ENCODE measurements around the gene ODAPH.

The ODAPH gene

GRCh38 chr4:75564023-75564422 is 8.2 kb downstream of the ODAPH start:
- DNase-seq (ENCODE audit: low read depth, low spot score), result no peak
- Histone ChIP-seq H3K9ac (ENCODE audit: insufficient read length) (no peak overlapping the region), H3K36me3 (ENCODE audit: insufficient read depth, low read length) (no peaks in the 10 kb centered on the region), H3K27ac (no peak overlapping the region), H3K9me3 (ENCODE audit: low read depth, low read length) (no peaks in the 10 kb centered on the region), H3K4me3 (no peak overlapping the region)
- TF ChIP-seq EZH2 (IDR thresholded peaks at IDR 0.05) (no peak), POLR2AphosphoS5 (IDR thresholded peaks at IDR 0.05; ENCODE audit: borderline replicate concordance, low read depth, low read length) (no peak), FOXP2 (optimal IDR thresholded peaks at IDR 0.05; ENCODE audit: control extremely low read depth, extremely low read length, insufficient read depth) (no peak)

GRCh38 chr4:75565481-75565880 is 9.6 kb downstream of the ODAPH start:
- TF ChIP-seq FOXP2 (optimal IDR thresholded peaks at IDR 0.05; ENCODE audit: control extremely low read depth, extremely low read length, insufficient read depth) (no peak), EZH2 (IDR thresholded peaks at IDR 0.05) (no peak), POLR2AphosphoS5 (IDR thresholded peaks at IDR 0.05; ENCODE audit: borderline replicate concordance, low read depth, low read length) (no peak)
- Histone ChIP-seq H3K9ac (ENCODE audit: insufficient read length) (no peak overlapping the region), H3K4me3 (no peak overlapping the region), H3K36me3 (ENCODE audit: insufficient read depth, low read length) (no peaks in the 10 kb centered on the region), H3K9me3 (ENCODE audit: low read depth, low read length) (no peaks in the 10 kb centered on the region), H3K27ac (no peak overlapping the region)
- DNase-seq (ENCODE audit: low read depth, low spot score), result no peak

- DNase-seq (ENCODE audit: low read depth, low spot score), result no peak
- Histone ChIP-seq H3K4me3 (no peak overlapping the region), H3K9ac (ENCODE audit: insufficient read length) (no peak overlapping the region), H3K27ac (no peak overlapping the region), H3K36me3 (ENCODE audit: insufficient read depth, low read length) (no peaks in the 10 kb centered on the region), H3K9me3 (ENCODE audit: low read depth, low read length) (no peaks in the 10 kb centered on the region)
- TF ChIP-seq EZH2 (IDR thresholded peaks at IDR 0.05) (no peak), POLR2AphosphoS5 (IDR thresholded peaks at IDR 0.05; ENCODE audit: borderline replicate concordance, low read depth, low read length) (no peak), FOXP2 (optimal IDR thresholded peaks at IDR 0.05; ENCODE audit: control extremely low read depth, extremely low read length, insufficient read depth) (no peak)
These were observed 11.0 kb downstream of the ODAPH start for GRCh38 chr4:75566911-75567310.

- no peak for TF ChIP-seq EZH2 (IDR thresholded peaks at IDR 0.05)
- no peak for TF ChIP-seq FOXP2 (optimal IDR thresholded peaks at IDR 0.05; ENCODE audit: control extremely low read depth, extremely low read length, insufficient read depth)
- no peak for TF ChIP-seq POLR2AphosphoS5 (IDR thresholded peaks at IDR 0.05; ENCODE audit: borderline replicate concordance, low read depth, low read length)
- H3K27ac ChIP-seq, result no peak overlapping the region
- H3K9me3 ChIP-seq (ENCODE audit: low read depth, low read length), result no peaks in the 10 kb centered on the region
- no peak for DNase-seq (ENCODE audit: low read depth, low spot score)
- no peak overlapping the region for H3K4me3 ChIP-seq
- no peak overlapping the region for H3K9ac ChIP-seq (ENCODE audit: insufficient read length)
- H3K36me3 ChIP-seq (ENCODE audit: insufficient read depth, low read length), result no peaks in the 10 kb centered on the region
These were observed 11.9 kb downstream of the ODAPH start for GRCh38 chr4:75567725-75568124.

- no peak overlapping the region for H3K27ac ChIP-seq
- TF ChIP-seq POLR2AphosphoS5 (IDR thresholded peaks at IDR 0.05; ENCODE audit: borderline replicate concordance, low read depth, low read length) (no peak), FOXP2 (optimal IDR thresholded peaks at IDR 0.05; ENCODE audit: control extremely low read depth, extremely low read length, insufficient read depth) (no peak), EZH2 (IDR thresholded peaks at IDR 0.05) (no peak)
- H3K9me3 ChIP-seq (ENCODE audit: low read depth, low read length), result no peaks in the 10 kb centered on the region; the same call in 1 of the 2 replicates
- H3K4me3 ChIP-seq, result no peak overlapping the region
- no peak overlapping the region for H3K9ac ChIP-seq (ENCODE audit: insufficient read length)
- no peak for DNase-seq (ENCODE audit: low read depth, low spot score)
- no peaks in the 10 kb centered on the region for H3K36me3 ChIP-seq (ENCODE audit: insufficient read depth, low read length)
These were observed 28.2 kb downstream of the ODAPH start for GRCh38 chr4:75584067-75584466.

- Histone ChIP-seq H3K27ac (peak overlapping the region; percentile 80), H3K9ac (ENCODE audit: insufficient read length) (no peak overlapping the region), H3K4me3 (no peak overlapping the region), H3K36me3 (ENCODE audit: insufficient read depth, low read length) (no peaks in the 10 kb centered on the region), H3K9me3 (ENCODE audit: low read depth, low read length) (no peaks in the 10 kb centered on the region; the same call in 1 of the 2 replicates)
- TF ChIP-seq EZH2 (IDR thresholded peaks at IDR 0.05), result no peak
- TF ChIP-seq POLR2AphosphoS5 (IDR thresholded peaks at IDR 0.05; ENCODE audit: borderline replicate concordance, low read depth, low read length), result no peak
- no peak for TF ChIP-seq FOXP2 (optimal IDR thresholded peaks at IDR 0.05; ENCODE audit: control extremely low read depth, extremely low read length, insufficient read depth)
- no peak for DNase-seq (ENCODE audit: low read depth, low spot score)
These were observed 37.5 kb downstream of the ODAPH start for GRCh38 chr4:75593393-75593792.

GRCh38 chr4:75596061-75596460 is 40.2 kb downstream of the ODAPH start:
- Histone ChIP-seq H3K9ac (ENCODE audit: insufficient read length) (peak overlapping the region; percentile 80), H3K4me3 (peak overlapping the region; percentile 69), H3K27ac (peak overlapping the region; percentile 100), H3K36me3 (ENCODE audit: insufficient read depth, low read length) (no peaks in the 10 kb centered on the region), H3K9me3 (ENCODE audit: low read depth, low read length) (no peaks in the 10 kb centered on the region)
- TF ChIP-seq POLR2AphosphoS5 (IDR thresholded peaks at IDR 0.05; ENCODE audit: borderline replicate concordance, low read depth, low read length) (peak; percentile 47; the same call in 1 of the 2 replicates), EZH2 (IDR thresholded peaks at IDR 0.05) (no peak), FOXP2 (optimal IDR thresholded peaks at IDR 0.05; ENCODE audit: control extremely low read depth, extremely low read length, insufficient read depth) (no peak)
- peak; percentile 93 for DNase-seq (ENCODE audit: low read depth, low spot score)

GRCh38 chr4:75598390-75598789 is 42.5 kb downstream of the ODAPH start:
- Histone ChIP-seq H3K4me3 (peak overlapping the region; percentile 55), H3K27ac (peak overlapping the region; percentile 100), H3K9me3 (ENCODE audit: low read depth, low read length) (no peaks in the 10 kb centered on the region), H3K36me3 (ENCODE audit: insufficient read depth, low read length) (no peaks in the 10 kb centered on the region), H3K9ac (ENCODE audit: insufficient read length) (peak overlapping the region; percentile 80)
- TF ChIP-seq EZH2 (IDR thresholded peaks at IDR 0.05), result no peak
- peak; percentile 34; the same call in 1 of the 2 replicates for TF ChIP-seq POLR2AphosphoS5 (IDR thresholded peaks at IDR 0.05; ENCODE audit: borderline replicate concordance, low read depth, low read length)
- DNase-seq (ENCODE audit: low read depth, low spot score), result peak; percentile 76

- Histone ChIP-seq H3K4me3 (no peak overlapping the region), H3K27ac (peak overlapping the region; percentile 38; the same call in 1 of the 2 replicates), H3K9me3 (ENCODE audit: low read depth, low read length) (no peaks in the 10 kb centered on the region), H3K9ac (ENCODE audit: insufficient read length) (no peak overlapping the region), H3K36me3 (ENCODE audit: insufficient read depth, low read length) (no peaks in the 10 kb centered on the region)
- DNase-seq (ENCODE audit: low read depth, low spot score), result no peak
- TF ChIP-seq EZH2 (IDR thresholded peaks at IDR 0.05) (no peak), POLR2AphosphoS5 (IDR thresholded peaks at IDR 0.05; ENCODE audit: borderline replicate concordance, low read depth, low read length) (no peak), FOXP2 (optimal IDR thresholded peaks at IDR 0.05; ENCODE audit: control extremely low read depth, extremely low read length, insufficient read depth) (no peak)
These were observed 43.8 kb downstream of the ODAPH start for GRCh38 chr4:75599647-75600046.

Measured in SK-N-MC (cell line).